Fibroblast of skin of scalp (primary cell): ENCODE results near the gene DHX34.
A peak's percentile ranks its signal among the peaks of the same experiment; 100 is the strongest.
"Not testable (repeated sequence)": the region's sequence is repeated elsewhere in the genome, so short reads cannot be mapped to it uniquely, and the experiment has no call there.

Experiments used
- DNase-seq: peaks from one replicate; pipeline ENCODE4 v3.0.0-alpha.2; 2013

DHX34 gene

DNA sequence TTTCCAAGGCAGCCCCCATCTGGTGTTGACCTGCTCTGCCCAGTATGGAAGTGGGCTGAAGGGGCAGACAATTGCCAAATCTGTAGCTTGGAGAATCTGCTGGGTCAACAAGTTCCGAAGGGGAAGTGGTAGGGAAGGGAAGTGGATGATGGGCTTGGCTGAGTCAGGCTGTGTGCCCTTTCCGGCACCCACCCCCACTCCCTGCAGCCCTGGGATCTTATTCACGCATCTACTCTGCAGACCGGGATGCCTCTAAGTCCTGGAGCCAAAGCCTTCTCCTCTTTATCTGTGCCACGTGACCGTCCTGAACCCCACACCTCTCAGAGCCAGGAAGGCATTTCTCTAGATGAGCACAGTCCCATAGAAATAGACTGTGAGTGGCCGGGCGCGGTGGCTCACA, 24.6 kb upstream of the DHX34 start:
- DNase-seq: no peak

DNA sequence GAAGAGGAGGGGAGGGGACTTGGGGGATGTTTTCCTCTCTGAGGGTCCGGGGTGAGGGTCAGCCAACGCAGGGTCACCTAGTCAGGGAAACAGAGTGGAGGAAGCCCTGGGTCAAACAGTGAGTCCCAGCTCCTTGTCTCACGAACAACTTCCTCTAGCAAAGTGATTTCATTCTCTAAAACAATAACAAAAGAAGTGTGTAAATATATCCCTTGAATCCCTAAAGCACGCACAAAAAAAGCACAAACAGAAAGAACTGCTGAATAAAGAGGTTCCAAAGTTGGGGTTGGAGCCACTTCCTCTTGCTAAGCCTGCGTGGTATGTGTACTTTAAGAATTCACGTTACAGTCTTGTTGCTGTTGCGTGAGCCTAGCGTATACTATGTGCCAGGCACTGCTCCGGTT, 18.6 kb upstream of the DHX34 start:
- peak; percentile 26 for DNase-seq

DNA sequence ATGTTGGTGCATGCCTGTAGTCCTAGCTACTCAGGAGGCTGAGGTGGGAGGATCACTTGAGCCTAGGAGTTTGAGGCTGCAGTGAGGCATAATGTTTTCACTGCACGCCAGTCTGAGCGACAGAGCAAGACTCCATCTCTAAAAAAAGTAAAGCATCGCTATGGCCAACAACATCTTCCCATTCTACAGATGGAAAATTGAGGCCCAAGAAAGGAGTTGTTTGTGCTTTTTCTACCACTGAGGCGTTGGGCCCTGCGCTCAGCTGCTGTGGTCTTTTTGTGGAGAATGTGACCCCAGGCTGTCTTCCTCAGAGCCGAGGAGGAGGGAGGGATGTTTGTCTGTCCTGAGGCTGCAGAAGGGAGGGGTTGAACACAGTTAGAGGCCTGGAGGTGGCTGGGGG, 17.6 kb upstream of the DHX34 start:
- no peak for DNase-seq

DNA sequence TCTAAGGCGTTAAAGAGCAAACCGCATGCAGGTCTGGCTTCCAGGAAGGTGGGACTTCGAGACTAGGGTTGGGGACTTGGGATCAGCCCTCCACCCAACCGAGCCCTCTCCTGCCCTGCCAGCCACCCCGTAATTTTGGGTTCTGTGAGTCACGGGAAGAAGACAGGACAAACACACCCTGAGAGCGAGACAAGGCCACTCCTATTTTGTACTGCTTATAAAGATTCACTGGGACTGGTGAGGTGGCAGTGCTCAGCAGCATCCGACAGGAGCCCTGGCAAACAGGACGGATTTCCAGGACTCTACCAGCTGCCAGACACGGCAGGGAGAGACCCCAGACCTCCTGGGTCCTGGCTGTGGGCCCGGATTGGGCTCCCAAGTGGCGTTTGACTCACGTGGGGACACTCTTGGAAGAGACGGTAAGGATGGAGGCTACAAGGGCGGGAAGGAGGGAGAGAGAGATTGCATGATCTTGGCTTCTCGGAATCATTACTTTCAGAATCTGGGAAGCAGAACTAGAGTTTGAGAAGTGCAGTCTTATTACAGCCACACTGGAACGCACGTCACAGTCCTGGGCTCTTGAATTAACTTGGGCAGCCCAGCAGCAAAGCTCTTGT, 17.1 kb upstream of the DHX34 start, which contains the start of gene C5AR2:
Gene C5AR2, plus strand, starts transcription at position 245 of the 617 bp plus-strand sequence. CDS start 8,625 bp downstream, outside the sequence.
- DNase-seq: peak; percentile 20

DNA sequence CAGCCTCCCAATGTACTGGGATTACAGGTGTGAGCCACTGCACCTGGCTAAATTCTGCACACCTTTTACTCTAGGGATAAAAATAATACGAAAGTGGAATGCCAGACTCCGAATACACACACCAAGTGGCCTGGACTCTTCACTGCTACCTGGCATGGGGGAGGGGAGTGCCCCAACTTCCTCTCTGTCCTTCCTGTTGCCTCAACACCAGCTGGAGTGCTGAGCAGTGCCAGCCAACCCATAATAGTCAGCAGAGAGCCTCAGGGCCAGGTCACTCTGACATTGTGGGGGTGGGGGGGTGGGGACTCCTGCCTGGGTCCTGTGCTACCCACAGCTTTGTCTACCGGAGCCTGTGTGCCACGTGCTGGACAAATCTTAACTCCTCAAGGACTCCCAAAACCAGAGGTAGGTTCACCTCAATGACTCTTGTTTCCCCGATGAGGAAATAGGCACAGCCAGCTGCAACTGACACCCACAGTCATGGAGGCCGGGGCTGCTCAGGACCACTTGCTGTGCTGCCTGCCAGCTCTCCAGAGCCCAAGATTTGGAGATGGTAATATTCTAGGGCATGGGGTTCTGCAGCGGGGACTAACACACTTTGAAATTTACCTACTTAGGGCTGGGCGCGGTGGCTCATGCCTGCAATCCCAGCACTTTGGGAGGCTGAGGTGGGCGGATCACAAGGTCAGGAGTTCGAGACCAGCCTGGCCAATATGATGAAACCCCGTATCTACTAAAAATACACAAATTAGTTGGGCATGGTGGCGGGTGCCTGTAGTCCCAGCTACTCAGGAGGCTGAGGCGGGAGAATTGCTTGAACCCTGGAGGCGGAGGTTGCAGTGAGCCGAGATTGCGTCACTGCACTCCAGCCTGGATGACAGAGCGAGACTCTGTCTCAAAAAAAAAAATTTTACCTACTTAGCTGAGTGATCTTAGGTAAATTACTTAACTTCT, 12.1 kb upstream of the DHX34 start:
- not testable (repeated sequence) for DNase-seq

DNA sequence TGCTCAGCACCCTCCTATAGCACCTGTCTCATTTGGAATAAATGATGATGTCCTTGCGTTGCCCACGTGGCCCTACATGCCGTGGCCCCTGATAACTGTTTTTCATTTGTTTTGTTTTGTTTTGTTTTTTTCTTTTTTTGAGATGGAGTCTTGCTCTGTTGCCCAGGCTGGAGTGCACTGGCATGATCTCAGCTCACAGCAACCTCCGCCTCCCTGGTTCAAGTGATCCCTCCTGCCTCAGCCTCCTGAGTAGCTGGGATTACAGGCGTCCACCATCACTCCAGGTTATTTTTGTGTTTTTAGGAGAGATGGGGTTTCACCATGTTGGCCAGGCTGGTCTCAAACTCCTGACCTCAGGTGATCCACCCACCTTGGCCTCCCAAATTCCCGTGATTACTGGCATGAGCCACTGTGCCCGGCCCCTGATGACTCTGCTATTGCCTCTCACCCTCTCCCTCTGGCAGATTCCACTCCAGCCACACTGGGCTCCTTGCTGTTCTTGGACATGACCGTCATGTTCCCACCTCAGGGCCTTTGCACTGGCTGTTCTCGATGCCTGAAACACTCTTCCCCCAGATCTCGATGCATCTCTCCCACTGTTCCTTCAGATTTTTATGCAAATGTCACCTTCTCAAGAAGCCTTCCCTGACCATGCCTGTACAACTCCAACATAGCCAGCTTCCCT, 9.8 kb upstream of the DHX34 start:
- DNase-seq: no peak

DNA sequence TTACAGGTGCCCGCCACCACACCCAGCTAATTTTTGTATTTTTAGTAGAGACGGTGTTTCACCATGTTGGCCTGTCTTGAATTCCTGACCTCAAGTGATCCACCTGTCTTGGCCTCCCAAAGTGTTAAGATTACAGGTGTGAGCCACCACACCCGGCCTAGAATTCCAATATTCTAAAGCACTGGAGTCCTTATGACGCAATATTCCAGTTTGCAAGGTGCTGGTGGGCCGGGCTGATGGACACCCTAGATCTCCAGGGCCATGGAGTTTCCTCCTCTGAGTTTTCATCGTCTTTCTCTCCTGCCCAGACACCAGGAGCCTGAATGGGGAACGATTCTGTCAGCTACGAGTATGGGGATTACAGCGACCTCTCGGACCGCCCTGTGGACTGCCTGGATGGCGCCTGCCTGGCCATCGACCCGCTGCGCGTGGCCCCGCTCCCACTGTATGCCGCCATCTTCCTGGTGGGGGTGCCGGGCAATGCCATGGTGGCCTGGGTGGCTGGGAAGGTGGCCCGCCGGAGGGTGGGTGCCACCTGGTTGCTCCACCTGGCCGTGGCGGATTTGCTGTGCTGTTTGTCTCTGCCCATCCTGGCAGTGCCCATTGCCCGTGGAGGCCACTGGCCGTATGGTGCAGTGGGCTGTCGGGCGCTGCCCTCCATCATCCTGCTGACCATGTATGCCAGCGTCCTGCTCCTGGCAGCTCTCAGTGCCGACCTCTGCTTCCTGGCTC, 8.5 kb upstream of the DHX34 start:
- no peak for DNase-seq

DNA sequence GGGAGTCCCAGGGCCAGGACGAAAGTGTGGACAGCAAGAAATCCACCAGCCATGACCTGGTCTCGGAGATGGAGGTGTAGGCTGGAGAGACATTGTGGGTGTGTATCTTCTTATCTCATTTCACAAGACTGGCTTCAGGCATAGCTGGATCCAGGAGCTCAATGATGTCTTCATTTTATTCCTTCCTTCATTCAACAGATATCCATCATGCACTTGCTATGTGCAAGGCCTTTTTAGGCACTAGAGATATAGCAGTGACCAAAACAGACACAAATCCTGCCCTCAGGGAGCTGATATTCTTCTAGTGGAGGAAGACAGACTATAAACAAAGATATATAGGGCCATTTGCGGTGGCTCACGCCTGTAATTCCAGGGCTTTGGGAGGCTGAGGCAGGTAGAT, 7.4 kb upstream of the DHX34 start:
- DNase-seq: no peak

DNA sequence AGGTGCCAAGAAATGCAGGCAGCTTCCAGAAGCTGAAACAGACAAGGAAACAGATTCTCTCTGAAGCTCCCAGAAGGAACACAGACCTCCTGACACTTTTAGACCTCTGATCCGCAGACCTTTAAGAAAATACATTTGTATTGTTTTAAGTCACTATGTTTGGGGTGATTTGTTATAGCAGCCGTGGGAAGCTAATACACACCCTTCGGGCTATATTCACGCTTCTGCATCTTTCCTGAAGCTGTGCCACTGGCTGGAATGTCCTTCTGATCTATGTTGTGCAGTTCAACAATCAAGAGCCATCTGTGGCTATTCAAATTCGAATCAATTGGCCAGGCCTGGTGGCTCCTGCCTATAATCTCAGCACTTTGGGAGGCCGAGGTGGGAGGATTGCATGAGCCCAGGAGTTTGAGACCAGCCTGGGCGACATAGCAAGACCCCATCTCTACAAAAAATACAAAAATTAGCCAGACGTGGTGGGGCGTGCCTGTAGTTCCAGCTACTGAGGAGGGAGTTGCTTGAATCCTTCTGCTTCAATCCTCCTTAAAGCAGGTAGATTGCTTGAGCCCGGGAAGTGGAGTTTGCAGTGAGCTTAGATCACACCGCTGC, 5.8 kb upstream of the DHX34 start:
- no peak for DNase-seq

DNA sequence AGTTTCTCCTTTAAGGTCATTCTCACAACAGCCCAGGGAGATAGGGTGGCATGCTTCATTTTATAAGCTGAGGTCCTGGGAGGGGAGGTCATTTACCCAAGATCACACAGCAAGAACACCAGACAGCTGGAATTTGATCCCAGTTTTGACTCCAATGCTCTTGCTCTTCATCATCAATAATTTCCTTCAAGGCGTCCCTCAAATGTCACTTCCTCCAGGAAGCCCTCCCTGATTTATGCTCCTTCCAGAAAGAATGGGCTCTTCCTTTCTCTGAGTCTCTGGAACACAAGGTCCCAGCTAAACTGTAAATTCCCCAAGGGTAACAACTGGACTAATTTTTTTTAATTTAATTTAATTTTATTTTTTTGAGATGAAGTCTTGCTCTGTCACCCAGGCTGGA, 4.7 kb upstream of the DHX34 start:
- no peak for DNase-seq

DNA sequence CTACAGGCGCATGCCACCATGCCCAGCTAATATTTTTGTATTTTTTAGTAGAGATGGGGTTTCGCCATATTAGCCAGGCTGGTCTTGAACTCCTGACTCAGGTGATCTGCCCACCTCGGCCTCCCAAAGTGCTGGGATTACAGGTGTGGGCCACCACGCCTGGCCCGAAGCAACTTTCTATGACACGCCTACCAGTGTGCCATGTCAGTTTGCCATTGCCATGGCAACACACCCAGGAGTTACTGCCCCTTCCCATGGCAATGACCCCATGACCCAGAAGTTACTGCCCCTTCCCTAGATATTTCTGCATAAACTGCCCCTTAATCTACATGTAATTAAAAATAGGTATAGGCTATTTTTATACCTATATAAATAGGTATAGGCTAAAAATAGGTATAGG, 3.1 kb upstream of the DHX34 start:
- DNase-seq: not testable (repeated sequence)

DNA sequence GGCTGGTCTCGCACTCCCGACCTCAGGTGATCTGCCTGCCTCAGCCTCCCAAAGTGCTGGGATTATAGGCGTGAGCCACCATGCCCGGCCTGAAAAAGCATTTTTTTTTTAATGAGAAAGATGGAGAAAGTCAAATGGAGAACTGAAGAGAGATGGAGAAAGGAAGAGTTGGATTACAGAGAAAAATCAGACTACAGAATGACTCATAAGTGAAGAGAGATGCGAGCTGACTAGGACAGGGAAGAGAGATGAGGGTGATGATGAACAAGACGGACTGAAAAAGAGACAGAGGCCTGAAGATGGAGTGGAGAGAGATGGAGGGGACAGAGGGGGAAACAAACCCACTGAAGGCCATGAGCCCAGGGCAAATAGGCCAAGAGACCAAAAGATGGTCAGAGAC, 1.5 kb downstream of the DHX34 start:
- no peak for DNase-seq

DNA sequence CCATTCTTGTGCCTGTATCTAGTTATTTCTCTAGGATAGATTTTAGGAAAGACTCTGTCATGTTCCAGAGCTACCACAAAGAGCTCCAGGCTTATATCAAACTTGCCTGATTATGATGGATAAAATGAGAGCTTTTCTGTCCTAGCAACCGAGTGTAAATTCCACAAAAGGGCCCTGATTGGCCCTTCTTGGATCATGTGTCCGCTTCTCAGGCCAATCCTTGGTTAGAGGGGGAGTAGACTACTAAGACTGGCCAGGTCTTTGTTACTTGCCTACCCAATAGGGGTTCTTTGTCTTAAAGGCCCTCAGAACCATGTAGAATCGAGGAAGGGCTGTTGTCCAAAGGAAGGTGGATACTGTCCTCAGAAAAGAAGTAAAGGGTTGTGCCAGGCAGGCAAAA, 2.4 kb downstream of the DHX34 start:
- peak; percentile 16 for DNase-seq

DNA sequence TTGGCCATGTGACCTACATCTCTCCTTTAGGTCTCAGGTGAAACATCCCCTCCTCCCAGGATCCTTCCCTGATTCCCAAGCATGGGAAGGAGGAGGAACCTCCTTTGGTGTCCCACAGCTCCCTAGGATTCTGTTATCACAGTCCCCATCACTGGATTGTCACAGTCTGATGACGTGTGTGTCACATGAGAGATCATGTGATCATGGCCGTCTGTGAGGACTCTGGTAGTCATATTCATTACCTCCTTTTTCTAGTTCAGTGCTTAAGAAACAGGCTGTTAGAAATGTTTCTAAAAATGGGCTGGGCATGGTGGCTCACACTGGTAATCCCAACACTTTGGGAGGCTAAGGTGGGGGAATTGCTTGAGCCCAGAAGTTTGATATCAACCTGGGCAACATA, 3.0 kb downstream of the DHX34 start:
- DNase-seq: no peak

DNA sequence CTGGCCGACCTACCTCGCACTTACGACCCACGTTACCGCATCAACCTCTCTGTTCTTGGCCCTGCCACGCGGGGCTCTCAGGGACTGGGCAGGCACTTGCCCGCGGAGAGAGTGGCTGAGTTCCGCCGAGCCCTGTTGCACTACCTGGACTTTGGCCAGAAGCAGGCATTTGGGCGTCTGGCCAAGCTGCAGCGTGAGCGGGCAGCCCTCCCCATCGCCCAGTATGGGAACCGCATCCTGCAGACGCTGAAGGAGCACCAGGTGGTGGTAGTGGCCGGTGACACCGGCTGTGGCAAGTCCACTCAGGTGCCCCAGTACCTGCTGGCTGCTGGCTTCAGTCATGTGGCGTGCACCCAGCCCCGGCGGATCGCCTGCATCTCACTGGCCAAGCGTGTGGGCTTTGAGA, 4.2 kb downstream of the DHX34 start:
- DNase-seq: no peak

DNA sequence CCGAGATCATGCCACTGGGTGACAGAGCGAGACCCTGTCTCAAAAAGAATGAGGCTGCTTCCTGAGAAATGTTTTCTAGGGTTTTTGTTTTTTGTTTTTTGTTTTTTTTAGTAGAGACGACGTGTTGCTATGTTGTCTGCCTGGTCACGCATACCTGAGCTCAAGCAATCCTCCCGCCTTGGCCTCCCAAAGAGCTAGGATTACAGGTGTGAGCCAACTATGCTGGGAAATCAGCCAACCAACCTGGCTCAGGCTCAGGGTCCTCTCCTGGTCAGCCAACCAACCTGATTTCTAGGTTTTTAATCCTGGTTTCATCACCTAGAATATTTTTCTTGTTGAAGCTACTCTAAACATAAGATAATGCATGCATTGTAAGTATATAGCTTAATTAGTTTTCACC, 7.8 kb downstream of the DHX34 start:
- no peak for DNase-seq

DNA sequence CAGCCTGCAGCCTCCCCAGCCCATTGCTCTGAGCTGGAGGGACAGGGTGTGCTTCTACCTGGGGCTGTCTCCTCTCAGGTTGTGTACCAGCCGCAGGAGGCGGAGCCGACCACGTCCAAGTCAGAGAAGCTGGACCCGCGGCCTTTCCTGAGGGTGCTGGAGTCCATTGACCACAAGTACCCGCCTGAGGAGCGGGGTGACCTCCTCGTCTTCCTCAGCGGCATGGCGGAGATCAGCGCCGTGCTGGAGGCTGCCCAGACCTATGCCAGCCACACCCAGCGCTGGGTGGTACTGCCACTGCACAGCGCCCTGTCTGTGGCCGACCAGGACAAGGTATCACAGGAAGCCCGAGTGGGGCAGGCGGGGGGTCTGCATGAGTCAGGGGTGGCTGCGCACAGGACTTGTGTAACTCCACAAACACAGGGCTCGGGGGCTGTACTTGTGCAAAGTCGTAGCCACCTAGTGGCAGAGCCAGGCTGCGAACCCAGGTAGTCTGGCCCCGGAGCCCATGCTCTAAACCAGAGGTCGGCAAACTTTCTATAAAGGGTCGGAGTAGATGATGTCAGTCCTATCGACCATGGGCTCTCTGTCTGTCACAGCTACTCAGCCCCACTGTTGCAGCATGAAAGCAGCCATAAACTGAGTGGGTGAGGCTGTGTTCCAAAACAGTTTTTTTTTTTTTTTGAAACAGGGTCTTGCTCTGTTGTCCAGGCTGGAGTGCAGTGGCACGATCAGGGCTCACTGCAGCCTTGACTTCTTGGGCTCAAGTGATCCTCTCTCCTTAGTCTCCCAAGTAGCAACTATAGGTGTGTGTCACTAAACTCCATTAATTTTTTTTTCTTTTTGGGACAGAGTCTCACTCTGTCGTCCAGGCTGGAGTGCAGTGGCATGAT, 8.9 kb downstream of the DHX34 start:
- DNase-seq: no peak

DNA sequence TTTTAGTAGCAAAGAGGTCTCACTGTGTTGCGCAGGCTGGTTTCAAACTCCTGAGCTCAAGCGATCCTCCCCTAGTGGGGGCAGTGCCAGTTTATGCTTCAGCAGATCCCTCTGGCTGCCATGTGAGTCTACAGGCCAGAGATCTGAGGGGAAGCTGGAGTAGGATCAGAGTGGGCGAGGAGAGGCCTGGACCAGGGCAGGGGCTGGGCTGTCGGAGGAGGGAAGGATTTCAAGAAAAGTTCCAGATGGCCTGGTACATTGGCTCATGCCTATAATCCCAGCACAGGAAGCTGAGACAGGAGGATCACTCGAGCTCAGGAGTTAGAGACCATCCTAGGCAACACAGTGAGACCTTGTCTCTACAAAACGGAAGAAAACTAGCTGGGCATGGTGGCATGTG, 9.8 kb downstream of the DHX34 start:
- no peak for DNase-seq

DNA sequence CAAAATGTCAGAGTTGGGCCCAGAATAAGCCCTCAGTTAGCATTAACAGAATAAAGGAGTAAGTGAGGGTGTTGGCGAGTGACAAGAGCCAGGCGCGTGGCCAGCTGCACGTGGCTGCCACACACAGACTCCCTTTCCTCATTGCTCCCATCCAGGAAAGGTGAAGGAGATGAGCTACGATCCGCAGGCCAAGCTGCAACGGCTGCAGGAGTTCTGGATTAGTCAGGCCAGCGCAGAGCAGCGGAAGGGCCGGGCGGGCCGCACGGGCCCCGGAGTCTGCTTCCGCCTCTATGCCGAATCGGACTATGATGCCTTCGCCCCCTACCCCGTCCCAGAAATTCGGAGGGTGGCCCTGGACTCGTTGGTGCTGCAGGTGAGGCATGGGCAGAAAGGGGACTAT, 13.2 kb downstream of the DHX34 start:
- DNase-seq: no peak

DNA sequence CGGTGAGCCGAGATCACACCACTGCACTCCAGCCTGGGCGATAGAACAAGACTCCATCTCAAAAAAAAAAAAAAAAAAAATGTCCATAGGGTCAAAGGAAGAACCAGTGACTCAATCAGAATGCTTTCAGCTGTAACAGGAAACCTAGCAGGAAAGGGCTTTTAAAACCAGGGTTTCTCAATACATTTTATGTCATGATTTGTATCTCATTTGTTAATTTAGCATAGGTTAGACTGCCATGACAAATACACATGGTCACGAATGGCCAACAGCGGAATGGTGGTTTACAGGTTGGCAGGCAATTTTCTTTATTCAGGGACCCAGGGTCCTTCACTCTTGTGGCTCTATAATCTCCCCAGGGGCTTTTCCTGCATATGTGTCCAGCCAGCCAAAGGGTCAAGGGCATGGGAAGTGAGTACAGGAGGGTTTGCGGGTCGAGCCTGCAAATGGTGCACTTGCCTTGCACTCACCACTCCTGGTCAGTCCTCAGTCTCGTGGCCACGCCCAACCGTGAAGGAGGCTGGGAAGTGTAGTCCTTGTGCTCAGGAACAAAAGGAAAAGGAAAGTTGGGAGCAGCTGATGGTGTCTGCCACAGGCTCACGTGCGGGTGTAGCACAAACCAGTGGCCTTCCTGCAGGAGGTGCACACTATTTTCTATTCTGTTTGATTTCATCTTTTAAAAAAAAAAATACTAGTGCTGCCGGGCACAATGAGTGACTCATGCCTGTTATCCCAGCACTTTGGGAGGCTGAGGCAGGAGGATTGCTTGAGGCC, 14.8 kb downstream of the DHX34 start:
- DNase-seq: no peak
